GM10248 (cell line): ENCODE data around the gene CEP135.

ENCODE experiments used
- CTCF ChIA-PET: fragments of 300-600 bp; sonication (Branson Sonifier 250); formaldehyde crosslinking; extraction: SDS; loops from one replicate; lab custom pipeline; 2021; ENCODE audit warnings: antibody characterized with exemption; lab: Yijun Ruan, JAX
- POLR2A ChIA-PET: fragments of 350-650 bp; sonication (Branson Sonifier 250); formaldehyde crosslinking; extraction: SDS; loops from one replicate; lab custom pipeline; 2020; ENCODE audit warnings: antibody characterized with exemption; lab: Yijun Ruan, JAX
- DNase-seq: peaks from one replicate; pipeline ENCODE4 v3.0.0; 2012; ENCODE audit errors: extremely low spot score
- CTCF ChIP-seq: IDR thresholded peaks from 2 replicates; pipeline ENCODE4 v1.5.1; 2012; ENCODE audit warnings: mild to moderate bottlenecking, low read depth; ENCODE audit errors: extremely low read depth, missing control alignments, control extremely low read depth

CEP135 gene

DNA sequence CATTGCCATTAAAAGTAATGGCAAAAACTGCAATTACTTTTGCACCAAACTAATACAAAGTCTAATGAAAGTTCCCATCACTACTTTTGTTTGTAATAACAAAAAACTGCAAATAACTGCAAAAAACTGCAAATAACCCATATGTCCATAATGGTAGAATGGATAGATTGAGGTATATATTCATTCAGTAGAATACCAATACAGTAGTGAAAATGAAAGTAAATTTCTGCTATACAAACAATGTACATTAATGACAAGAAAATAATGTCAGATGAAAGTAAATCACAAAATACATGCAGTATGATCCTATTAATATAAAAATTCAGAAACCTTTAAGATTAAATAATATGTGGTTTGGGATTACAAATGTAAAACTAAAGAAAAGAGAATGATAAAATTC, 41.3 kb upstream of the CEP135 start:
- no peak for DNase-seq
- ChIA-PET POLR2A (no interaction called here), CTCF (interaction anchor here (1.4 kb wide), 1 partner anchor 58 kb away, joined by 3 read pairs; no protein-coding TSS in a partner anchor)
- no peak for TF ChIP-seq CTCF

DNA sequence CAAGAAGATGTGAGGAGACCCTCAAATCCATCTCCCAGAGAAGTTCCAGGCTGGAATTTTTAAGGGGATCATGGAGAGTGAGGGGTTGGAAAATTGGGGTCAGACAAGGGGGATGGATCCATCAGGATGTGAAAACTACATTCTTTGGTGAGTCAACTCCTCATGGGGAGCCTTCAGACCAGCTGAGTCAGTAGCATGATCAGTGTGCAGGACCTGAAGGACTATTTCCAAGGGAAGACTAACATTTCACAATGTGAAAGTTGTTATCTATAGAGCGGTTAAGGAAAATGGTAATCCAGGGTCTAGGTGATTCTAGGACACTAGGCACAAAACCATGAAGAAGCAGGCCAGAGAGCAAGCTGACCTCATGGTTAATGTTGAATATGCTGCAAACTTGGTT, 38.6 kb upstream of the CEP135 start:
- DNase-seq, result no peak
- CTCF ChIA-PET, result no interaction called here
- TF ChIP-seq CTCF, result no peak
- POLR2A ChIA-PET, result no interaction called here

DNA sequence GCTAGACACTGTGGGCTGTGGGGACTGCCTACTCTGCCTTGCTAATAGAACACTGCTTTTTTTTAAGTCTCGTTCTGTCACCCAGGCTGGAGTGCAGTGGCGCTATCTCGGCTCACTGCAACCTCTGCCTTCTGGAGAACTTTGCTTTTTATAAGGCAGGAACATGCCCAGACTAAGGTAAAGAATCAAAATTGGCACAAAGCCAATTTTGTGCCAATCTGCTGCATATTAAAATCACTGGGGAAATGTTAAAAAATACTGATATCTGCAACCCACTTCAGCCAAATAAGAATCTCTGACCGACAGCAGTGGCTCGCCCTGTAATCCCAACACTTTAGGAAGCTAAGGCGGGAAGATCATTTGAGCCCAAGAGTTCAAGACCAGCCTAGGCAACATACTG, 36.5 kb upstream of the CEP135 start:
- ChIA-PET POLR2A (no interaction called here), CTCF (interaction anchor here (1.4 kb wide), 1 partner anchor 12 kb away, joined by 3 read pairs; no protein-coding TSS in a partner anchor)
- no peak for TF ChIP-seq CTCF
- DNase-seq, result no peak

GRCh38 chr4:55920571-55920970, 28.2 kb upstream of the CEP135 start:
- ChIA-PET POLR2A (no interaction called here), CTCF (interaction anchor here (1.1 to 1.9 kb wide), 3 partner anchors 13 to 18 kb away, joined by 3 to 6 read pairs (median 3); no protein-coding TSS in a partner anchor)
- DNase-seq, result no peak
- TF ChIP-seq CTCF, result no peak

DNA sequence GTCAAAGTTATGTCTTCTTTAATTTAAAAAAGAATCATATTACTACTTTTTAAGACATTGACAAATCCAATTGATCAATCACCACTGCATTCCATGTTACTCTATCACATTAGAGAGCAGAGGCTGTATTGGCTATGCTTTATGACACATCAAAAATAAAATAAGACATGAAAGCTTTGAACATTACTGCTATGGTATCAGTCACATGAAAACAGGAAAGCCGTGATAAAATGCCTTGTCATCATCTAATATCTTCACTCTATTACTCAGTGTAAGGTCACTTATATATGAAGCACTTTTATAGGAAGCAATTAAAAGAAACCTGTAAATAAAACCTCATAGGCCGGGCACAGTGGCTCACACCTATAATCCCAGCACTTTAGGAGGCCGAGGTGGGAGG, 27.7 kb upstream of the CEP135 start:
- ChIA-PET POLR2A (no interaction called here), CTCF (interaction anchor here (1.1 to 1.2 kb wide), 2 partner anchors 11 to 17 kb away, joined by 3 to 4 read pairs; no protein-coding TSS in a partner anchor)
- DNase-seq, result no peak
- no peak for TF ChIP-seq CTCF

DNA sequence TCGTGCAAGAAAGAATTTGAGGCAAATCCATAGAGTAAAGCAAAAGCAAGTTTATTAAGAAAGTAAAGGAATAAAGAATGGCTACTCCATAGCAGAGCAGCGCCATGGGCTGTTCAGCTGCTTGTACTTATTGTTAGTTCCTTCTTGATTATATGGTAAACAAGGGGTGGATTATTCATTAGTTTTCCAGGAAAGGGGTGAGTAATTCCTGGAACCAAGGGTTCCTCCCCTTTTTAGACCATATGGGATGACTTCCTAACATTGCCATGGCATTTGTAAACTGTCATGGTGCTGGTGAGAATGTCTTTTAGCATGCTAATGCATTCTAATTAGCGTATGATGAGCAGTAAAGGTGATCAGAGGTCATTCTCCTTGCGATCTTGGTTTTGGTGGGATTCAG, 23.5 kb upstream of the CEP135 start:
- ChIA-PET CTCF (no interaction called here), POLR2A (no interaction called here)
- TF ChIP-seq CTCF, result no peak
- DNase-seq, result no peak

- no peak for TF ChIP-seq CTCF
- ChIA-PET POLR2A (no interaction called here), CTCF (interaction anchor here (0.8 to 1.7 kb wide), 6 partner anchors 9 to 60 kb away, joined by 3 to 6 read pairs (median 3); partner anchors contain the start of gene CEP135)
- no peak for DNase-seq
Measured at GRCh38 chr4:55926610-55927009, 22.1 kb upstream of the CEP135 start.
